ENCODE results near the gene FZD4.

Gene FZD4

GRCh38 chr11:86980086-86980796, 25.0 kb upstream of the FZD4 start:
- Histone ChIP-seq H3K27me3 (no peaks in the 10 kb centered on the region), H3K9me3 (no peaks in the 10 kb centered on the region), H3K4me3 (ENCODE audit: low read depth in 1 of 2, low read length in 1 of 2) (no peak overlapping the region), H3K27ac (no peak overlapping the region), H3K36me3 (no peaks in the 10 kb centered on the region), H3K4me1 (ENCODE audit: control insufficient read depth in 1 of 2, insufficient read depth in 1 of 2, low read depth in 1 of 2, low read length in 1 of 2) (peaks cover 3 to 8% of the 10 kb centered on the region in 2 experiments)
- no peak for TF ChIP-seq CTCF (IDR thresholded peaks at IDR 0.05)

- no peaks in the 10 kb centered on the region for H3K9me3 ChIP-seq
- no peak overlapping the region for H3K27ac ChIP-seq
- peaks cover 3 to 8% of the 10 kb centered on the region in 2 experiments for H3K4me1 ChIP-seq (ENCODE audit: control insufficient read depth in 1 of 2, insufficient read depth in 1 of 2, low read depth in 1 of 2, low read length in 1 of 2)
- H3K4me3 ChIP-seq (ENCODE audit: low read depth in 1 of 2, low read length in 1 of 2) = no peak overlapping the region
- H3K27me3 ChIP-seq = no peaks in the 10 kb centered on the region
- no peak for TF ChIP-seq CTCF (IDR thresholded peaks at IDR 0.05)
- no peaks in the 10 kb centered on the region for H3K36me3 ChIP-seq
These were observed 23.8 kb upstream of the FZD4 start for GRCh38 chr11:86978756-86979608.

GRCh38 chr11:86978247-86978646, 23.1 kb upstream of the FZD4 start:
- TF ChIP-seq CTCF (IDR thresholded peaks at IDR 0.05) = no peak
- Histone ChIP-seq H3K4me1 (ENCODE audit: control insufficient read depth in 1 of 2, insufficient read depth in 1 of 2, low read depth in 1 of 2, low read length in 1 of 2) (peaks cover 3 to 8% of the 10 kb centered on the region in 2 experiments), H3K9me3 (peaks cover under 1% of the 10 kb centered on the region), H3K27me3 (no peaks in the 10 kb centered on the region), H3K4me3 (ENCODE audit: low read depth in 1 of 2, low read length in 1 of 2) (no peak overlapping the region), H3K27ac (no peak overlapping the region), H3K36me3 (no peaks in the 10 kb centered on the region)

GRCh38 chr11:86977441-86978050, 22.4 kb upstream of the FZD4 start:
- TF ChIP-seq CTCF (IDR thresholded peaks at IDR 0.05) = no peak
- Histone ChIP-seq H3K9me3 (peaks cover 4% of the 10 kb centered on the region), H3K4me1 (ENCODE audit: control insufficient read depth in 1 of 2, insufficient read depth in 1 of 2, low read depth in 1 of 2, low read length in 1 of 2) (peaks cover 3 to 8% of the 10 kb centered on the region in 2 experiments), H3K27ac (no peak overlapping the region), H3K4me3 (ENCODE audit: low read depth in 1 of 2, low read length in 1 of 2) (no peak overlapping the region), H3K36me3 (no peaks in the 10 kb centered on the region), H3K27me3 (no peaks in the 10 kb centered on the region)

- H3K27me3 ChIP-seq = no peaks in the 10 kb centered on the region
- H3K9me3 ChIP-seq = peaks cover 4% of the 10 kb centered on the region
- no peak for TF ChIP-seq CTCF (IDR thresholded peaks at IDR 0.05)
- H3K36me3 ChIP-seq = no peaks in the 10 kb centered on the region
- no peaks in the 10 kb centered on the region for H3K4me1 ChIP-seq (ENCODE audit: control insufficient read depth in 1 of 2, insufficient read depth in 1 of 2, low read depth in 1 of 2, low read length in 1 of 2)
- H3K4me3 ChIP-seq (ENCODE audit: low read depth in 1 of 2, low read length in 1 of 2) = no peak overlapping the region
- no peak overlapping the region for H3K27ac ChIP-seq
These were observed 17.5 kb upstream of the FZD4 start for GRCh38 chr11:86972734-86973133.
